Measurements from ENCODE around the gene ARHGAP45.

GRCh38 chr19:1128106-1128505 is 61.1 kb downstream of the ARHGAP45 start:
- TF ChIP-seq TCF7 (IDR thresholded peaks at IDR 0.05; ENCODE audit: borderline replicate concordance) = no peak
- TF ChIP-seq CTCF (IDR thresholded peaks at IDR 0.05 in 2 of 3, conservative IDR thresholded peaks at IDR 0.05 in 1 of 3; ENCODE audit: insufficient read depth in 2 of 3, low read depth in 1 of 3, low read length in 3 of 3) = no peak
- no peak for TF ChIP-seq CEBPB (tag; IDR thresholded peaks at IDR 0.05)
- no peak for TF ChIP-seq E2F4 (CRISPR knock-in tag; IDR thresholded peaks at IDR 0.05; ENCODE audit: low read depth)
- no peak for TF ChIP-seq HMG20B (CRISPR knock-in tag; IDR thresholded peaks at IDR 0.05)
- TF ChIP-seq JUND (IDR thresholded peaks at IDR 0.05; ENCODE audit: borderline replicate concordance, low read depth, low read length) = no peak
- no peak for TF ChIP-seq JUND (tag; IDR thresholded peaks at IDR 0.05; ENCODE audit: borderline replicate concordance, low read depth, low read length)
- TF ChIP-seq CREM (IDR thresholded peaks at IDR 0.05; ENCODE audit: low read depth) = no peak
- no peak for TF ChIP-seq MYC (IDR thresholded peaks at IDR 0.05; ENCODE audit: low read depth, low read length)
- TF ChIP-seq MYC (CRISPR knock-in tag; IDR thresholded peaks at IDR 0.05; ENCODE audit: borderline replicate concordance, low read depth) = no peak
- no peak for TF ChIP-seq SMC3 (conservative IDR thresholded peaks at IDR 0.05; ENCODE audit: insufficient read depth, low read depth, low read length)
- TF ChIP-seq USF2 (CRISPR knock-in tag; IDR thresholded peaks at IDR 0.05) = no peak
- TF ChIP-seq POLR2AphosphoS5 (IDR thresholded peaks at IDR 0.05; ENCODE audit: control insufficient read depth, insufficient read depth, low read depth, low read length) = no peak
- no peak for TF ChIP-seq RBFOX2 (IDR thresholded peaks at IDR 0.05; ENCODE audit: low read depth, low read length)
- TF ChIP-seq EZH2 (IDR thresholded peaks at IDR 0.05; ENCODE audit: borderline replicate concordance, low read depth, low read length) = no peak
- no peak for TF ChIP-seq ZNF263 (CRISPR knock-in tag; IDR thresholded peaks at IDR 0.05; ENCODE audit: borderline replicate concordance)
